Ovary (tissue), 9 donors: Measurements from ENCODE around the gene SLC26A11. TPM values are rescaled to one million over a fixed set of nuclear protein-coding genes. Genes with fewer than 3 reads are reported as not detected.

Experiments used
- DNase-seq, 5 donors: peaks; one replicate each; pipeline ENCODE4 v3.0.0-alpha.2; 2019 to 2020
- H3K27ac ChIP-seq, 2 donors: fragments of 200-600 bp; one replicate each; pipeline versions ENCODE4 v1.5.1 to v1.8.0; 2019 to 2022
- H3K27me3 ChIP-seq: fragments of 200-600 bp; one replicate; pipeline ENCODE4 v1.8.0; 2022
- H3K36me3 ChIP-seq: fragments of 200-600 bp; sonication (generic); one replicate; pipeline ENCODE4 v1.5.1; 2019
- H3K4me1 ChIP-seq: one replicate; pipeline ENCODE4 v1.8.1; 2013; ENCODE audit warnings: mild to moderate bottlenecking, moderate library complexity; ENCODE audit not compliant: insufficient read depth
- H3K4me3 ChIP-seq: fragments of 200-600 bp; sonication (generic); one replicate; pipeline ENCODE4 v1.5.1; 2017
- H3K9me3 ChIP-seq, 2 donors: fragments of 200-600 bp in 1 of 2; sonication (generic) in 1 of 2; one replicate each; pipeline versions ENCODE4 v1.5.1 to v1.8.1; 2013 to 2019; ENCODE audit warnings: mild to moderate bottlenecking in 1 of 2, moderate library complexity in 1 of 2
- EP300 ChIP-seq: sonication (generic); formaldehyde crosslinking; IDR thresholded peaks from one replicate; pipeline ENCODE4 v1.6.1; 2017; ENCODE audit warnings: antibody characterized with exemption
- POLR2A ChIP-seq: fragments of 450-650 bp; IDR thresholded peaks from one replicate; pipeline ENCODE4 v1.6.1; 2017; ENCODE audit warnings: antibody characterized with exemption, mild to moderate bottlenecking, moderate library complexity
- WGBS, 3 donors: extraction: QIAGEN DNeasy Blood & Tissue Kit in 1 of 3; methylation state at CpG; one replicate each; pipeline versions ENCODE4 v1.1.5 to v1.1.7; 2013 to 2017; 5-methylcytosine and 5-hydroxymethylcytosine counted together
- intact Hi-C, 4 donors: fragments of 100-400 bp; cut with DNase I; formaldehyde crosslinking; loops; one replicate each; pipeline versions ENCODE4 v1.11.0 to v1.15.1; 2022 to 2023
- polyA plus RNA-seq, 2 donors: library from polyadenylated mRNA; stranded (reverse); fragments of 200-250 nt in 1 of 2; fragments of 350-450 nt in 1 of 2; fragmentation: Illumina TruSeq in 1 of 2; extraction: RNeasy Lipid Tissue Mini Kit (QIAGEN cat#74804) in 1 of 2; gene quantifications; one replicate each; pipeline ENCODE4 v1.2.3, GENCODE V29; 2013 to 2014
- total RNA-seq, 7 donors: library from RNA; depleted of rRNA in 2 of 7; stranded (reverse); fragments of >200 nt in 2 of 7; fragmentation: NEBNext Ultra II Directional in 3 of 7; extraction: Animal tissue kit (Norgen Biotek cat#: 25700) in 3 of 7; gene quantifications; one replicate each; pipeline versions ENCODE4 v1.1.0 to v1.2.4, GENCODE V29; 2016 to 2023
- TF ChIP-seq, protein P1 (sequence below), 3 donors: fragments of 450-650 bp in 2 of 3; fragments of 200-600 bp in 1 of 3; IDR thresholded peaks; one replicate each; pipeline versions ENCODE4 v1.5.1 to v1.8.0; 2016 to 2022; ENCODE audit warnings: antibody characterized with exemption in 3 of 3, mild to moderate bottlenecking in 1 of 3
- donor health status: DM: no; HTN: no; CAD: no; lungs with moderate emphysema.
- donor health status: DM: no; HTN: no; CAD: no.
- donor health status: Bipolar disorder and iron deficiency.
- donor health status: DM: yes; HTN: yes; CAD: no.
- donor health status: DM: no; HTN: no; CAD: no.
- donor health status: DM: yes; HTN: yes; CAD: no.

SLC26A11 gene
- total and polyA plus RNA-seq, 9 donors: 8.4 to 30.3 (median 22.8) TPM

DNA sequence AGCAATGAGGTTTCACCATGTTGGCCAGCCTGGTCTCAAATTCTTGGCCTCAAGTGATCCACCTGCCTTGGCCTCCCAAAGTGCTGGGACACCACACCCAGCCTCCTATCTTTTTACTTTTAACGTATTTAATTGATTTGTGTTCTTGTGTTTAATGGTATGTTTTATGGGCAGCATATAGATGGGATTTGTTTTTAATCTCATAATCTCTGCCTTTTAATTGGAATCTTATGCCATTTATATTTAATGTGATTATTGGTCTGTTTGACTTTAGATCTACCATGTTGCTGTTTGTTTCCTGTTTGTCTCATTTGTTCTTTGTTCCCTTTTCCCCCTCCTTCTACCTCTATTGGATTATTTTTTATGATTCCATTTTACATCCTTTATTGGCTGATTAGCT lies 12.2 kb downstream of the SLC26A11 start:
- H3K9me3 ChIP-seq: peaks cover 0 to 3% of the 10 kb centered on the region in 2 donors
- H3K27me3 ChIP-seq: no peaks in the 10 kb centered on the region
- H3K27ac ChIP-seq: no peak overlapping the region
- no peaks in the 10 kb centered on the region for H3K36me3 ChIP-seq
- no peak overlapping the region for H3K4me3 ChIP-seq
- intact Hi-C loops: no loop called here
- no peak for TF ChIP-seq EP300
- TF ChIP-seq POLR2A: no peak
- TF ChIP-seq, protein P1, sequence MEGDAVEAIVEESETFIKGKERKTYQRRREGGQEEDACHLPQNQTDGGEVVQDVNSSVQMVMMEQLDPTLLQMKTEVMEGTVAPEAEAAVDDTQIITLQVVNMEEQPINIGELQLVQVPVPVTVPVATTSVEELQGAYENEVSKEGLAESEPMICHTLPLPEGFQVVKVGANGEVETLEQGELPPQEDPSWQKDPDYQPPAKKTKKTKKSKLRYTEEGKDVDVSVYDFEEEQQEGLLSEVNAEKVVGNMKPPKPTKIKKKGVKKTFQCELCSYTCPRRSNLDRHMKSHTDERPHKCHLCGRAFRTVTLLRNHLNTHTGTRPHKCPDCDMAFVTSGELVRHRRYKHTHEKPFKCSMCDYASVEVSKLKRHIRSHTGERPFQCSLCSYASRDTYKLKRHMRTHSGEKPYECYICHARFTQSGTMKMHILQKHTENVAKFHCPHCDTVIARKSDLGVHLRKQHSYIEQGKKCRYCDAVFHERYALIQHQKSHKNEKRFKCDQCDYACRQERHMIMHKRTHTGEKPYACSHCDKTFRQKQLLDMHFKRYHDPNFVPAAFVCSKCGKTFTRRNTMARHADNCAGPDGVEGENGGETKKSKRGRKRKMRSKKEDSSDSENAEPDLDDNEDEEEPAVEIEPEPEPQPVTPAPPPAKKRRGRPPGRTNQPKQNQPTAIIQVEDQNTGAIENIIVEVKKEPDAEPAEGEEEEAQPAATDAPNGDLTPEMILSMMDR (IDR thresholded peaks at IDR 0.05): no peak
- DNase-seq: no peak
- H3K4me1 ChIP-seq: peaks cover 5% of the 10 kb centered on the region
- 94 to 97% (median 97%) methylated on average over 1 of the region's 1 CpG for WGBS, 3 donors

GRCh38 chr17:80233202-80233601 lies 13.0 kb downstream of the SLC26A11 start:
- Histone ChIP-seq H3K27ac (no peak overlapping the region), H3K4me3 (no peak overlapping the region), H3K4me1 (peaks cover 5% of the 10 kb centered on the region), H3K27me3 (no peaks in the 10 kb centered on the region), H3K9me3 (peaks cover 0 to 3% of the 10 kb centered on the region in 2 donors), H3K36me3 (no peaks in the 10 kb centered on the region)
- intact Hi-C loops: no loop called here
- no peak for DNase-seq
- no peak for TF ChIP-seq EP300
- TF ChIP-seq, protein P1 (IDR thresholded peaks at IDR 0.05): no peak
- TF ChIP-seq POLR2A: no peak
- WGBS, 3 donors: 94 to 99% (median 96%) methylated on average over 3 of the region's 3 CpGs

DNA sequence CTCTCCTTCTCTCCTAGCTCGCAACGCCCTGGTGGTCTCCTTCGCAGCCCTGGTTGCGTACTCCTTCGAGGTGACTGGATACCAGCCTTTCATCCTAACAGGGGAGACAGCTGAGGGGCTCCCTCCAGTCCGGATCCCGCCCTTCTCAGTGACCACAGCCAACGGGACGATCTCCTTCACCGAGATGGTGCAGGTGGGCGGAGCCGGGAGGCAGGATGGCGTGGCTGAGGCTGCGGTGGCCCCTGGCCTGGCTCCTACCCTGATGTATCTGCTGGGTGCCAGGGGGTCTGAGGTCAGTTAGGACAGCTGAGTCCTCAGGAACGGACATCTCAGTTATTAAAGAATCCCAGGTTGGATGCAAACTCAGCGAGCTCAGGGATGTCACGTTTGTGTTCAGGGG lies 16.7 kb downstream of the SLC26A11 start:
- H3K4me1 ChIP-seq: no peaks in the 10 kb centered on the region
- no peaks in the 10 kb centered on the region for H3K36me3 ChIP-seq
- no peak overlapping the region for H3K27ac ChIP-seq
- TF ChIP-seq EP300: no peak
- TF ChIP-seq, protein P1 (IDR thresholded peaks at IDR 0.05): no peak
- no peak for TF ChIP-seq POLR2A
- peaks cover 0 to 3% of the 10 kb centered on the region in 2 donors for H3K9me3 ChIP-seq
- DNase-seq: no peak
- H3K27me3 ChIP-seq: no peaks in the 10 kb centered on the region
- 84 to 85% (median 85%) methylated on average over 17 of the region's 17 CpGs for WGBS, 3 donors
- no peak overlapping the region for H3K4me3 ChIP-seq
- intact Hi-C loops: no loop called here

DNA sequence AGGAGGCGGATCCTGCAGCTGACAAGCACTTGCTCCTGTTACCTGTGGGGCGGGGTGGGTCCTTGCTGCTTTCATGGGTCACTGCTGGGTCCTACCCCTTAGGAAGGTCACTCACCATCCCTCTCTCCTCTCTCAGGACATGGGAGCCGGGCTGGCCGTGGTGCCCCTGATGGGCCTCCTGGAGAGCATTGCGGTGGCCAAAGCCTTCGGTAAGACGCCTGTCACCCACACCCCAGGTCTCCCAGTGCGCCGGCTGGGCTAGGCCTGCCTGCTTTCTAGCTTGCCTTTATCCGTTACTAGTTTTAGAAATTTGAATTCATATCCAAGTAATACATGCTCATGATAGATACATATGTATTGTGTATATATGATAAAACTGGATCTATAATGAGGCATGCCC lies 17.2 kb downstream of the SLC26A11 start:
- H3K27ac ChIP-seq: no peak overlapping the region
- peaks cover 0 to 3% of the 10 kb centered on the region in 2 donors for H3K9me3 ChIP-seq
- DNase-seq: no peak
- no peaks in the 10 kb centered on the region for H3K36me3 ChIP-seq
- intact Hi-C loops: no loop called here
- no peaks in the 10 kb centered on the region for H3K4me1 ChIP-seq
- 92 to 97% (median 96%) methylated on average over 10 of the region's 10 CpGs for WGBS, 3 donors
- TF ChIP-seq EP300 (no peak), POLR2A (no peak)
- TF ChIP-seq, protein P1 (IDR thresholded peaks at IDR 0.05): no peak
- no peaks in the 10 kb centered on the region for H3K27me3 ChIP-seq
- H3K4me3 ChIP-seq: no peak overlapping the region
